ENCODE data around the gene BCAM.
A peak's percentile ranks its signal among the peaks of the same experiment; 100 is the strongest.
"Not testable (repeated sequence)": the region's sequence is repeated elsewhere in the genome, so short reads cannot be mapped to it uniquely, and the experiment has no call there.

BCAM gene, protein sequence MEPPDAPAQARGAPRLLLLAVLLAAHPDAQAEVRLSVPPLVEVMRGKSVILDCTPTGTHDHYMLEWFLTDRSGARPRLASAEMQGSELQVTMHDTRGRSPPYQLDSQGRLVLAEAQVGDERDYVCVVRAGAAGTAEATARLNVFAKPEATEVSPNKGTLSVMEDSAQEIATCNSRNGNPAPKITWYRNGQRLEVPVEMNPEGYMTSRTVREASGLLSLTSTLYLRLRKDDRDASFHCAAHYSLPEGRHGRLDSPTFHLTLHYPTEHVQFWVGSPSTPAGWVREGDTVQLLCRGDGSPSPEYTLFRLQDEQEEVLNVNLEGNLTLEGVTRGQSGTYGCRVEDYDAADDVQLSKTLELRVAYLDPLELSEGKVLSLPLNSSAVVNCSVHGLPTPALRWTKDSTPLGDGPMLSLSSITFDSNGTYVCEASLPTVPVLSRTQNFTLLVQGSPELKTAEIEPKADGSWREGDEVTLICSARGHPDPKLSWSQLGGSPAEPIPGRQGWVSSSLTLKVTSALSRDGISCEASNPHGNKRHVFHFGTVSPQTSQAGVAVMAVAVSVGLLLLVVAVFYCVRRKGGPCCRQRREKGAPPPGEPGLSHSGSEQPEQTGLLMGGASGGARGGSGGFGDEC

DNA sequence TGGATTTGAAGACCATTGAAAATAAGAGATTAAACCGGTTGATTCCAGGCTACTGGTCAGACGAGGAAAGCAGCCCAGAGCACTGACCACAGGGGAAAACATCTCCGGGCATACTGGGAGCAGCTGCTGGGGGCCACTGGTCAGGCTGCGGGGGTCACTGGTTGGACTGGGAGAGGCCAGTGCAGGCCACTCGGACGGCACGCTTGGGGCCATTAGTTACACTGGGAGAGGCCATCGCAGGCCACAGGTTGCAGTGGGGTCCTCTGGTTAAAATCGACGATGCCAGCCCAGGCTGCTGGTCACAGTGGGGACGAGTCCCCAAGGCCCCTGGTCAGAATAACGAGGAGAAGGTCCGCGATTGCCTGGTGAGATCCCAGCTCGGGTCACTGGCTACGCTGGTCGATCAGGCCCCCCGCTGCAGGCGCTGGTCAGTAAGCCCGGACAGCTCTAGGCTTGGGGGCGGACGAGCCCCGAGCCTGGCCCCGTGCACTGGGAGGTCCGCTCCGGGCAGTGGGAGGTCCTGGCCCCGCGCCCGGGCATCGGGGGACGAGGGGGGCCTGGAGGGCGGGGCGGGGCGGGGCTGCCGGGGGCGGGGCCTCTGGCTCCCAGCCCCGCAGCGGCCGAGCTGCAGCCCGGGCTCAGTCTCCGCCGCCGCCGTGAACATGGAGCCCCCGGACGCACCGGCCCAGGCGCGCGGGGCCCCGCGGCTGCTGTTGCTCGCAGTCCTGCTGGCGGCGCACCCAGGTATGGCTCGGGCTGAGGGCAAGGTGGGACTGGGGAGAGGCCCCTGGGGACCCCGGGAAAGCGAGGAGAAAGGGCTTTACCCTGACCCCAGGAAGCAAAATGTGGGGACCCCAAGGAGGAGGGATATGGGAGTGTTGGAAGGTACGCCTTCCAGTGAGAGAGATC lies at the start of gene BCAM:
Gene BCAM (plus strand): TSS at position 641 of the 909 bp plus-strand sequence. CDS start 22 bp downstream, at position 663.
- DNase-seq (ENCODE audit: low read depth in 2 of 2): peak; percentile 27 to 34

- no peak for DNase-seq (ENCODE audit: low read depth in 2 of 2)
These were observed 46.9 kb upstream of the BCAM start for GRCh38 chr19:44762038-44762437.

DNA sequence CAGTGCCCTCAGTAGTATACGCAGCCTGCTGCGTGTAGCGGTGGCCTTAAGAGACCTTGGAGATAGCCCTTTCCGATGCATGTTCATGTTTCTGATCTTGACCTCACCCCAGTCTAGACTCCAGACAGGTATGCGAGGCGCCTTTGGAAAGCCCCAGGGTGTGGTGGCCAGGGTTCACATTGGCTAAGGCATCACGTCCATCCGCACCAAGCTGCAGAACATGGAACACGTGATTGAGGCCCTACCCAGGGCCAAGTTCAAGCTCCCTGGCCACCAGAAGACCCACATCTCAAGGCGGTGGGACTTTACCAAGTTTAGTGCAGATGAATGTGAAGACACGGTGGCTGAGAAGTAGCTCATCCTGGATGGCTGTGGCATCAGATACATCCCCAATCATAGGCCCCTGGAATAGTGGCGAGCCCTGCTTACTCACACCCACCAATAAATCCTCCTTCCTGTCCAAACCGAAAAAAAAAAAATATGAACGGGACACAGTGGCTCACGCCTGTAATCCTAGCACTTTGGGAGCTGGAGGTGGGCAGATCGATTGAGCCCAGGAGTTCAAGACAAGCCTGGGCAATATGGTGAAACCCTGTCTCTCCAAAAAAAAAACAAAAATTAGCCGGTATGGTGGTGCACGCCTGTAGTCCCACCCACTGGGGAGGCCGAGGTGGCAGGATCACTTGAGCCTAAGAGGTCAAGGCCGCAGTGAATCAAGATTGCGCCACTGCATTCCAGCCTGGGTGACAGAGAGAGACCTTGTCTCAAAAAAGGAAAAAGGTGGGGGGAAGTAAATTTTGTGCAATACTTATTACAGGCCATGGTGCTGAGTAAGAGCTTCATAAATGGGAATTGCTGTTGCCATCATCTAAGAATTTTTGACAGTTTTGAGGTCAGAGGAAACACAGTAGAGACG lies 43.6 kb upstream of the BCAM start:
- no peak for DNase-seq (ENCODE audit: low read depth in 2 of 2)

GRCh38 chr19:44765949-44766335 lies 43.0 kb upstream of the BCAM start:
- no peak for DNase-seq (ENCODE audit: low read depth in 2 of 2)

GRCh38 chr19:44767295-44768180 lies 41.4 kb upstream of the BCAM start:
- DNase-seq (ENCODE audit: low read depth in 2 of 2): no peak

DNA sequence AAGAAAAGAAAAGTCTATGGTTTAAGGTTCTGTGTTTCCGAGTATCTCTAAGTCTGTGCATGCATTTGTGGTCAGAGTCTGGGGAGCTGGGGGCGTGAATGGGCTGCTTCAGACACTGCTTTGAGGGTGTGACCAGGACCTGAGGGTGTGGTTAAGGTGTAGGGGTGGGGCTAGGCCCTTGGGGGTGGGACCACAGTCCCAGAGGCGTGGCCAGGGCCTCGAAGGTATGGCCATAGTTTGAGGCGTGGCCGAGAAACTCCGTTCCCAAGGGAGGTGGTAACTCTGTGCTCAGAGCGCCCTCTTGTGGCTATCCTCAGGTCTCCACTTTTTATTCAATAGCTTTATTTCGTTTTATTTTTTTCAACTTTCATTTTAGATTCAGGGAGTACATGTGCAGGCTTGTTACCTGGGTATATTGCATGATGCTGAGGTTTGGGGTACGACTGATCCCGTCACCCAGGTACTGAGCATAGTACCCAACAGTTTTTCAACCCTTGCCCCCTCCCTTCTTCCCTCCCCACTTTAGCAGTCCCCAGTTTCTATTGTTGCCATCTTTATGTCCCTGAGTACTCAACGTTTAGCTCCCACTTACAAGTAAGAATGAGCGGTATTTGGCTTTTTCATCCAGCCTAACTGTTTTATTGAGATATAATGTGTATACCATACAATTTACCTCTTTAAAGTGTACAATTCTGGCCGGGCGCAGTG lies 38.2 kb upstream of the BCAM start:
- peak; percentile 80 to 81 for DNase-seq (ENCODE audit: low read depth in 2 of 2)

- not testable (repeated sequence) for DNase-seq (ENCODE audit: low read depth in 2 of 2)
These were observed 36.8 kb upstream of the BCAM start for GRCh38 chr19:44772144-44772543.

- DNase-seq (ENCODE audit: low read depth in 2 of 2): no peak
These were observed 35.9 kb upstream of the BCAM start for GRCh38 chr19:44772959-44773358.

DNA sequence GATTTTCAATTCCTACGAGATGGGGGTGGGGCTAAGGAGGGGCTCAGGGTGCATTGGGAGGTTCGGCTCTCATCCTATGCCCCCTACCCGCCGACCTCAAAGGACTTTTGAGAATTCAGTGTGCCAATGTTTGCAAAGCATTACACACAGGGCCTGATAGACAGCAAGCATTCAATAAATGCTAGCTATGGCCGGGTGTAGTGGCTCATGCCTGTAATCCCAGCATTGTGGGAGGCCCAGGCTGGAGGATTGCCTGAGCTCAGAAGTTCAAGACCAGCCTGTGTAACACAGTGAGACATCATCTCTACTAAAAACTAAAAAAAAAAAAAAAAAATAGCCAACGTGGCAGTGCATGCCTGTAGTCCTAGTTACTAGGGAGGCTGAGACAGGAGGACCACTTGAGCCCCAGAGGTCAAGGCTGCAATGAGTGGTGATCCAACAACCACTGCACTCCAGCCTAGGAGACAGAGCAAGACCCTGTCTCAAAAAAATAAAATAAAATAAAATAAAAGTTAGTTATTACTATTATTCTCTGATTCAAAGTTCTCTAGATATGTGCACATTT lies 33.1 kb upstream of the BCAM start:
- DNase-seq (ENCODE audit: low read depth in 2 of 2): no peak

DNA sequence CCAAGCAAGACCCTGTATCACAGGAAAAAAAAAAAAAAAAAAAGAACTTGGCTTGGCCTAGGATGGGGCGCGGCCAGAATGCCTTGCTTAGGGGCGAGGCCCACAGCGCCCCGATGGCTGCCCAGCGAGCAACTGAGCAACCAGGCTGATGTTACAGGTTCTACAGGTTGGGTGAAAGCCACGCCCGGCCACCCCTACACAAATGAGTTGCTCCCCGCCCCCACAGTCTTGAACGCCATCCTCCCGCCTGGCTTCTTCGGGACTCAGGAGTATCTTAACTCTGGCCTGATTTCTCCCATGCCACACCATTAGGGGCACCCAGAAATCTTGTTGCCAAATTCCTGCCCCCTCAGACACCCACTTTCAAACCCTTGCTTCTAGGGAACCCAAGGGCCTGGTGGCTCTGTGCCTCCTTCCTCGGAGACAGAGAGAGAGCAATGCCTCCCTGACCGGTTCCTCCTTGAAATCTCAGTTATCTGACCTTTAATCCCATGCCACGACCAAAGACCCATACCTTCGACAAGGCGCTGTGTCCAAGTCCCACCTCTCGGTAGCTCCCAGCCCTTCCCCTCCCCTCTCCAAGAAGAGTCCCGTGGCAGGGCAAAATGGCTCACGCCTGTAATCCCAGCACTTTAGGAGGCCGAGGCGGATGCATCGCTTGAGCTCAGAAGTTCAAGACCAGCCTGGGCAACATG lies 32.4 kb upstream of the BCAM start:
- no peak for DNase-seq (ENCODE audit: low read depth in 2 of 2)

DNA sequence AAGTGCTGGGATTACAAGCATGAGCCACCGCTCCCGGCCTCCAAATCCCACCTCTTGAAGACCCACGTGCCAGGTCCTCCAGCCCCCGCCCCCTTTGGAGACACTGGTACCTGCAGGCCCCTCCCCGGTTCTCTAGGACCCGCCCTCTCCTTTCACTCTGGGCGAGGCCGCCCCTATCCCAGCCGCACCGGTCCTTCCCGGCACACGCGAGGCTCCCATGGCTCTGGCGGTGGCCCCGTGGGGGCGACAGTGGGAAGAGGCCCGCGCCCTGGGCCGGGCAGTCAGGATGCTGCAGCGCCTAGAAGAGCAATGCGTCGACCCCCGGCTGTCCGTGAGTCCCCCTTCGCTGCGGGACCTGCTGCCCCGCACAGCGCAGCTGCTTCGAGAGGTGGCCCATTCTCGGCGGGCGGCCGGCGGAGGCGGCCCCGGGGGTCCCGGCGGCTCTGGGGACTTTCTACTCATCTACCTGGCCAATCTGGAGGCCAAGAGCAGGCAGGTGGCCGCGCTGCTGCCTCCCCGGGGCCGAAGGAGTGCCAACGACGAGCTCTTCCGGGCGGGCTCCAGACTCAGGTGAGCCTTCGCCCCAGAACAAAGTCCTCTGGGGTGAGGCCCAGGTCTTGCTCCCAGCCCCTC lies 31.1 kb upstream of the BCAM start, which contains the start of gene CBLC:
Gene CBLC (plus strand): TSS at position 176 of the 633 bp plus-strand sequence. CDS start 42 bp downstream, at position 218.
- no peak for DNase-seq (ENCODE audit: low read depth in 2 of 2)

GRCh38 chr19:44779150-44779549 lies 29.8 kb upstream of the BCAM start:
- no peak for DNase-seq (ENCODE audit: low read depth in 2 of 2)

DNA sequence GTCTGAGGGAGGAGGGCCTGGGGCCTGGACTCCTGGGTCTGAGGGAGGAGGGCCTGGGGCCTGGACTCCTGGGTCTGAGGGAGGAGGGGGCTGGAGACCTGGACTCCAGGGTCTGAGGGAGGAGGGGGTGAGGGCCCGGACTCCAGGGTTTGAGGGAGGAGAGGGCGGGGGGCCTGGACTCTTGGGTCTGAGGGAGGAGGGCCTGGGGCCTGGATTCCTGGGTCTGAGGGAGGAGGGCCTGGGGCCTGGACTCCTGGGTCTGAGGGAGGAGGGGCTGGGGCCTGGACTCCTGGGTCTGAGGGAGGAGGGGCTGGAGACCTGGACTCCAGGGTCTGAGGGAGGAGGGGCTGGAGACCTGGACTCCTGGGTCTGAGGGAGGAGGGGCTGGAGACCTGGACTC lies 27.2 kb upstream of the BCAM start:
- DNase-seq (ENCODE audit: low read depth in 2 of 2): not testable (repeated sequence)

GRCh38 chr19:44782729-44783128 lies 26.2 kb upstream of the BCAM start:
- DNase-seq (ENCODE audit: low read depth in 2 of 2): no peak

- DNase-seq (ENCODE audit: low read depth in 2 of 2): no peak
These were observed 25.4 kb upstream of the BCAM start for GRCh38 chr19:44783545-44783944.

DNA sequence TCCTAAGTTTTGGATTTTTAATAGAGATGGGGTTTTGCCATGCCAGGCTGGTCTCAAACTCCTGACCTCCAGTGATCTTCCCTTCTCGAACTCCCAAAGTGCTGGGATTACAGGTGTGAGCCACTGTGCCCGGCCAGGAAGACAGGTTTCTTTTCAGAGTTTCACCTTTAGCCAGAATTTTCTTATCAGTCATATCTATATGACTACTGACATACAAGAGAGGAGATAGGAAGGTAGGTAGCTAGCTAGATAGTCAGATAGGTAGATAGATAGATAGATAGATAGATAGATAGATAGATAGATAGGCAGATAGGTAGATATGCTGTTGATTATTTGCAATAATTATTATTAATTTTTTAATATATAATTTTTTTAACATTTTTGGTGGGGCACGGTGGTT lies 23.6 kb upstream of the BCAM start:
- no peak for DNase-seq (ENCODE audit: low read depth in 2 of 2)

DNA sequence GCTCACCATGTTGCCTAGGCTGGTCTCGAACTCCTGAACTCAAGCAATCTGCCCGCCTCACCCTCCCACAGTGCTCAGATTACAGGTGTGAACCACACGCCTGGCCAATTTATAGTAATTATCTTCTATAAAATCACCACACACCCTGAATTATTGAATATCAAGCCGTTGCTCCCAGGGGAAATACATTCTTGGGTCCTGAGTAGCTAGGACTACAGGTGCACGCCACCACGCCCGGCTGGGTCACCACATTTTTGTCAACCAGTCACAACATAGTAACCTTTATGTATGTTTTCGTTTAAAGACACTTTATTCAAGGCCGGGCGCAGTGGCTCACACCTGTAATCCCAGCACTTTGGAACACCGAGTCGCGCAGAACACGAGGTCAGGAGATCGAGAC lies 22.9 kb upstream of the BCAM start:
- no peak for DNase-seq (ENCODE audit: low read depth in 2 of 2)

- DNase-seq (ENCODE audit: low read depth in 2 of 2): no peak
These were observed 19.9 kb upstream of the BCAM start for GRCh38 chr19:44788971-44789370.

Data from fibroblast of skin of left quadriceps (primary cell).